HepG2 (cell line): ENCODE measurements around the gene NUP155. TPM values are rescaled to one million over a fixed set of nuclear protein-coding genes. Genes with fewer than 3 reads are reported as not detected.
"Not testable (repeated sequence)": the region's sequence is repeated elsewhere in the genome, so short reads cannot be mapped to it uniquely, and the experiment has no call there.

ENCODE experiments used
- ATAC-seq: fragments of 200-7000 bp; cut with Tn5 transposase; 3 replicates; pipeline ENCODE4 v1.9.1; 2020; ENCODE audit warnings: mild to moderate bottlenecking, moderate library complexity
- BruUV-seq: library from RNA; stranded (reverse); fragments of 400-500 nt; replicated peaks from 2 replicates; lab custom pipeline; 2021; lab: Mats Ljungman, UMichigan
- CTCF ChIA-PET: fragments of 300-600 bp; formaldehyde crosslinking; extraction: SDS; loops from one replicate; lab custom pipeline; 2021; ENCODE audit warnings: low total read pairs, inconsistent platforms, low intra/inter-chr PET ratio; lab: Yijun Ruan, JAX
- POLR2A ChIA-PET: fragments of 350-600 bp; sonication (Branson Sonifier 250); formaldehyde crosslinking; loops from one replicate; lab custom pipeline; 2020; ENCODE audit warnings: antibody characterized with exemption, inconsistent platforms; lab: Yijun Ruan, JAX
- DNase-seq: peaks from one replicate; pipeline ENCODE4 v3.0.0-alpha.2; 2015; ENCODE audit warnings: low spot score
- FAIRE-seq: peaks from 3 replicates; lab custom pipeline; 2011; peaks lifted over from hg19 to GRCh38; lab: Jason Lieb, UNC
- H2AFZ ChIP-seq: one replicate; pipeline ENCODE4 v1.6.1; 2011; ENCODE audit warnings: low read length, inconsistent platforms
- H3K27ac ChIP-seq: fragments of 300-600 bp; 3 replicates; pipeline ENCODE4 v1.8.0; 2011; ENCODE audit warnings: mixed run types, mild to moderate bottlenecking, mixed read lengths, low read length, inconsistent platforms; ENCODE audit not compliant: insufficient read depth; ENCODE audit errors: extremely low read length
- H3K27me3 ChIP-seq, 2 experiments: fragments of 200-600 bp in 1 of 2; 2 replicates in 1 of 2; 3 replicates in 1 of 2; pipeline versions ENCODE4 v1.6.0 to v1.8.0; 2011; ENCODE audit warnings: low read length in 2 of 2, mild to moderate bottlenecking in 2 of 2, moderate library complexity in 2 of 2, inconsistent platforms in 1 of 2; ENCODE audit not compliant: insufficient read depth in 2 of 2, control insufficient read depth in 1 of 2
- H3K36me3 ChIP-seq, 2 experiments: fragments of 200-600 bp in 1 of 2; replicated peaks in 1 of 2; 2 replicates in 1 of 2; 3 replicates in 1 of 2; pipeline versions ENCODE4 v1.5.1 to v1.8.0; 2011; ENCODE audit warnings: low read length in 2 of 2, inconsistent platforms in 1 of 2; ENCODE audit not compliant: insufficient read depth in 2 of 2, control insufficient read depth in 1 of 2
- H3K4me1 ChIP-seq: 2 replicates; pipeline ENCODE4 v1.5.1; 2012; ENCODE audit warnings: low read length, inconsistent platforms; ENCODE audit not compliant: insufficient read depth
- H3K4me2 ChIP-seq: 2 replicates; pipeline ENCODE4 v1.6.0; 2011; ENCODE audit warnings: low read depth, low read length, inconsistent platforms
- H3K4me3 ChIP-seq, 3 experiments: fragments of 200-600 bp in 1 of 3; sonication (generic), shearing (Covaris generic) in 1 of 3; replicated peaks in 1 of 3; 2 replicates each; pipeline ENCODE4 v1.5.1; 2011 to 2016; ENCODE audit warnings: low read length in 3 of 3, inconsistent platforms in 2 of 3, low read depth in 2 of 3, mild to moderate bottlenecking in 2 of 3, control low read depth in 1 of 3, mixed read lengths in 1 of 3; ENCODE audit not compliant: insufficient read depth in 1 of 3
- H3K79me2 ChIP-seq: one replicate; pipeline ENCODE4 v1.6.1; 2011; ENCODE audit warnings: low read length, inconsistent platforms; ENCODE audit not compliant: insufficient read depth
- H3K9ac ChIP-seq: 2 replicates; pipeline ENCODE4 v1.6.0; 2011; ENCODE audit warnings: mild to moderate bottlenecking, low read depth, low read length, inconsistent platforms; ENCODE audit not compliant: insufficient read depth
- H3K9me3 ChIP-seq: 2 replicates; pipeline ENCODE4 v1.5.1; 2012; ENCODE audit warnings: mild to moderate bottlenecking, low read length
- H4K20me1 ChIP-seq: 2 replicates; pipeline ENCODE4 v1.6.0; 2011; ENCODE audit warnings: inconsistent platforms, mild to moderate bottlenecking, low read length, moderate library complexity; ENCODE audit not compliant: insufficient read depth
- EHMT2 ChIP-seq: fragments of 200-600 bp; sonication (generic); IDR thresholded peaks from 2 replicates; pipeline ENCODE4 v1.7.0; 2017; ENCODE audit warnings: antibody characterized with exemption, low read depth, low read length, borderline replicate concordance
- HOXA7 ChIP-seq: sonication (generic); formaldehyde crosslinking; IDR thresholded peaks from 2 replicates; pipeline ENCODE4 v1.8.1; 2022; ENCODE audit warnings: mild to moderate bottlenecking, missing genetic modification reagents, moderate library complexity
- KLF12 ChIP-seq: sonication (generic); formaldehyde crosslinking; IDR thresholded peaks from 2 replicates; pipeline ENCODE4 v1.4.0; 2020; ENCODE audit warnings: missing genetic modification reagents, borderline replicate concordance
- MEIS2 ChIP-seq: sonication (generic); formaldehyde crosslinking; IDR thresholded peaks from 2 replicates; pipeline ENCODE4 v1.9.0; 2021; ENCODE audit warnings: mild to moderate bottlenecking, missing genetic modification reagents
- PHF8 ChIP-seq: sonication (generic); formaldehyde crosslinking; IDR thresholded peaks from 2 replicates; pipeline ENCODE4 v1.5.0; 2020; ENCODE audit warnings: missing genetic modification reagents
- SAFB2 ChIP-seq: sonication (generic); formaldehyde crosslinking; IDR thresholded peaks from 2 replicates; pipeline ENCODE4 v1.5.1; 2020; ENCODE audit warnings: missing genetic modification reagents, low read depth, mild to moderate bottlenecking, borderline replicate concordance
- ZNF138 ChIP-seq: sonication (generic); formaldehyde crosslinking; IDR thresholded peaks from 2 replicates; pipeline ENCODE4 v1.5.0; 2020; ENCODE audit warnings: mild to moderate bottlenecking, low read depth, missing genetic modification reagents
- ZNF235 ChIP-seq: sonication (generic); formaldehyde crosslinking; IDR thresholded peaks from 2 replicates; pipeline ENCODE4 v1.8.1; 2023; ENCODE audit warnings: mild to moderate bottlenecking, missing genetic modification reagents, borderline replicate concordance
- ZNF326 ChIP-seq: sonication (generic); formaldehyde crosslinking; IDR thresholded peaks from 2 replicates; pipeline ENCODE4 v1.4.0; 2020; ENCODE audit warnings: missing genetic modification reagents, borderline replicate concordance
- ZNF335 ChIP-seq: sonication (generic); formaldehyde crosslinking; IDR thresholded peaks from 2 replicates; pipeline ENCODE4 v1.4.0; 2020; ENCODE audit warnings: missing genetic modification reagents
- ZNF629 ChIP-seq: sonication (generic); formaldehyde crosslinking; conservative IDR thresholded peaks from 2 replicates; pipeline ENCODE4 v1.5.0; 2020; ENCODE audit warnings: missing genetic modification reagents
- ZNF777 ChIP-seq: sonication (generic); formaldehyde crosslinking; IDR thresholded peaks from 2 replicates; pipeline ENCODE4 v1.4.0; 2020; ENCODE audit warnings: missing genetic modification reagents
- WGBS: methylation state at CpG from one replicate; pipeline ENCODE4 v1.1.6; 2017; ENCODE audit warnings: low lambda C conversion rate; 5-methylcytosine and 5-hydroxymethylcytosine counted together
- in situ Hi-C: cut with HindIII; loops from 2 replicates; pipeline ENCODE4 v1.10.0; 2017; ENCODE audit warnings: low pct_unique_long_range_greater_than_20kb; ENCODE audit not compliant: extremely low pct_ligation_motif_present
- intact Hi-C: fragments of 100-400 bp; cut with micrococcal nuclease; formaldehyde crosslinking; loops from one replicate; pipeline ENCODE4 v1.10.0; 2022; ENCODE audit not compliant: unreplicated experiment
- polyA plus RNA-seq, 8 experiments: library from polyadenylated mRNA; depleted of rRNA in 3 of 8; stranded (reverse) in 7 of 8; unstranded in 1 of 8; fragments of >200 nt; fragmentation: Illumina TruSeq in 4 of 8; extraction: Trizol in 4 of 8; gene quantifications; 2 replicates each; pipeline versions ENCODE4 v1.2.1 to v1.2.3, GENCODE V29; 2011 to 2016; ENCODE audit warnings: low read depth in 4 of 8, missing spikeins in 1 of 8, mixed read lengths in 1 of 8; ENCODE audit not compliant: insufficient read depth in 1 of 8
- total RNA-seq, 5 experiments: library from RNA; depleted of rRNA; stranded (reverse); fragments of >200 nt; fragmentation: Illumina TruSeq; extraction: Trizol; gene quantifications; 2 replicates each; pipeline ENCODE4 v1.2.3, GENCODE V29; 2016; ENCODE audit warnings: low read depth in 1 of 5

The NUP155 gene
- total and polyA plus RNA-seq, 2 of the 13 experiments (the other 11 are each of a cell fraction or from before 2014, with no cell fraction given): 13.0 to 57.4 TPM

- TF ChIP-seq EHMT2 (no peak), ZNF138 (CRISPR knock-in tag) (no peak)
Measured at GRCh38 chr5:37370550-37370863, 399 bp downstream of the NUP155 start (continued).

- ChIA-PET POLR2A (no interaction called here), CTCF (no interaction called here)
- no TSS peak for BruUV-seq
- 97% methylated on average over 6 of the region's 6 CpGs for WGBS
- intact Hi-C loops (no loop called here), in situ Hi-C loops (no loop called here)
- Histone ChIP-seq H3K9ac (no peak overlapping the region), H3K4me2 (no peak overlapping the region), H3K27me3 (no peaks in the 10 kb centered on the region), H3K4me3 (no peak overlapping the region), H3K79me2 (peaks cover 7% of the 10 kb centered on the region), H2AFZ (no peak overlapping the region), H3K27ac (no peak overlapping the region), H3K9me3 (no peaks in the 10 kb centered on the region), H3K36me3 (peaks cover 4 to 59% of the 10 kb centered on the region in 2 experiments), H4K20me1 (no peaks in the 10 kb centered on the region), H3K4me1 (peaks cover 5% of the 10 kb centered on the region)
- TF ChIP-seq KLF12 (no peak), PHF8 (CRISPR knock-in tag) (no peak), ZNF777 (CRISPR knock-in tag) (no peak), HOXA7 (CRISPR knock-in tag) (no peak), ZNF335 (CRISPR knock-in tag) (no peak), SAFB2 (CRISPR knock-in tag) (no peak), ZNF629 (CRISPR knock-in tag) (no peak), ZNF235 (CRISPR knock-in tag) (no peak), MEIS2 (CRISPR knock-in tag) (no peak), ZNF326 (CRISPR knock-in tag) (no peak)
- FAIRE-seq (no peak), ATAC-seq (no peak), DNase-seq (no peak)
Measured at GRCh38 chr5:37355161-37355560, 15.7 kb downstream of the NUP155 start.

- H3K9me3 ChIP-seq, FAIRE-seq, H2AFZ ChIP-seq, POLR2A ChIA-PET, H3K4me1 ChIP-seq, intact Hi-C loops, H4K20me1 ChIP-seq, BruUV-seq, CTCF ChIA-PET, H3K9ac ChIP-seq, H3K27ac ChIP-seq, in situ Hi-C loops, H3K4me3 ChIP-seq, H3K27me3 ChIP-seq, H3K79me2 ChIP-seq, ATAC-seq, DNase-seq, H3K4me2 ChIP-seq: not testable (repeated sequence)
- H3K36me3 ChIP-seq: peaks cover 16 to 64% of the 10 kb centered on the region in 2 experiments
- WGBS: 97% methylated on average over 18 of the region's 18 CpGs
Measured at GRCh38 chr5:37342741-37343140, 28.2 kb downstream of the NUP155 start.

DNA sequence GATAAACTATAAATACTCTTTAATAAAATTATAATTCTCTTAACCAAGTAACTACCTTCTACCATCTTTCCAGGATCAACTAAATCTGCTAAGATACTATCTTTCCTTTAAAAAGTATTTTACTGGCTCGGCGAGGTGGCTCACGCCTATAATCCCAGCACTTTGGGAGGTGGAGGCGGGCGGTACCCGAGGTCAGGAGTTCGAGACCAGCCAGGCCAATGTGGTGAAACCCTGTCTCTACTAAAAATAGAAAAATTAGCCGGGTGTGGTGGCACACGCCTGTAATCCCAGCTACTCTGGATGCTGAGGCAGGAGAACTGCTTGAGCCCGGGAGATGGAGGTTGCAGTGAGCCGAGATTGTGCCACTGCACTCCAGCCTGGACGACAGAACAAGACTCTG, 36.2 kb downstream of the NUP155 start:
- CTCF ChIA-PET, H4K20me1 ChIP-seq: not testable (repeated sequence)

More for the DNA sequence above, 36.2 kb downstream of the NUP155 start:
- H3K9ac ChIP-seq, intact Hi-C loops, H3K4me2 ChIP-seq, DNase-seq, H2AFZ ChIP-seq, in situ Hi-C loops, H3K4me1 ChIP-seq, FAIRE-seq, POLR2A ChIA-PET, H3K79me2 ChIP-seq, H3K9me3 ChIP-seq, H3K27ac ChIP-seq, H3K27me3 ChIP-seq, ATAC-seq, BruUV-seq, H3K4me3 ChIP-seq: not testable (repeated sequence)
- 97% methylated on average over 12 of the region's 12 CpGs for WGBS
- H3K36me3 ChIP-seq: peaks cover 24 to 66% of the 10 kb centered on the region in 2 experiments
